HG03558 (cell line): Measurements from ENCODE around the gene ALK.

Experiments
- ATAC-seq: cut with Tn5 transposase; IDR thresholded peaks from one replicate; pipeline ENCODE4 v1.9.1; 2021; ENCODE audit warnings: moderate number of reproducible peaks; ENCODE audit not compliant: unreplicated experiment; ENCODE audit errors: extremely low read depth

ALK gene

DNA sequence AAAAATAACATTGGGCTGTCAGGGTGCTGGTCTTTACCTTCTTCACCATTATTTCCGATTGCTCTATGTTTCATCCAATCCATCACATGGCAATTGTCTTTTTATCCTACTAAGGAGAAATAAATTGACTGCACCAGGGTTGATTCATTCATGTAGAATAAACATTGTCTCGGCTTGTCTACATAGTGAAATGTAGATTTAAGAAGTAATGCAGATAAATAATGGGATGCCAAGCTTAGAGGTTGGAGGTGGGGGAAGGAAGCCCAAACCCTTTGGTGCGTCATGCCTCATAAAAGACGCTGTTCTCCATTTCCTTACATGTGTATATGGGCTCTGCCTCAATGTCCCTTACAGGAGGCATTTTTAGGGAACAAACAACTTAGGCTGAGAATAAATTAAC lies 117.8 kb downstream of the ALK start:
- ATAC-seq = no peak

DNA sequence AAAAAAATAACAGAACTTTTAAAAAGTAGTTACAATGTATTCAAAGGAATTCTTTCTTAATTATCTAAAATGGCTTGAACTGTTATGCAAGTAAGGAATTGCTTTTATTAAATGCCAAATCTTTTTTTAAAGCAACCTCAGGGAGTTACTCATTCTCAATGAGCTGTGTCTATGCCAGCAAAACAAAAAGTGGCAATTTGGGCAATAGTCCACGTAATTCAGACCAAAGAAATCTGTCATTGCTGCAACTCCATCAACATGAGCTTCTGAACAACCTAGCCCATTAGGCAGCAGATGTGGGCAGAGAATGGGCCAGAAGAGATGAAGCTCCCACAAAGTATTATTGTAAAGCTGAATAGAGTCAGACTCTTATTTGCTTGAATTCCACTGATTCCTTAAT lies 118.4 kb downstream of the ALK start:
- ATAC-seq = no peak

DNA sequence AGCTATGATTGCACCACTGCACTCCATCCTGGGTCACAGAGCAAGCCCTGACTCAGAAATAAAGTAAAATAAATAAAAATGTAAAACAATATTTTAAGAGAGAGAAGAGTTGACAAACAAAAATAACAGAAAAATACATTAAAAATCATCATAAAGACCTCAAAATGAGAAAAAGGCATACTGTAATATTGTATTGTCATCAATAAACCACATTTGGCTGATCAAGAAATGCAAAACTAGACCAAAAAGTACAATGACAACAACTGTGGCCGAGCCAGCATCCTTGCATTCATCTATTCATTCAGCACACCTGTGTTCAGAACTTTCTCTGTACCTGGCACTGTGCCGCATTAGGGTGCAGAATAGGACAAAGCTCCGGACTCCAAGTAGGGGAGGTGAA lies 121.8 kb downstream of the ALK start:
- ATAC-seq = no peak

DNA sequence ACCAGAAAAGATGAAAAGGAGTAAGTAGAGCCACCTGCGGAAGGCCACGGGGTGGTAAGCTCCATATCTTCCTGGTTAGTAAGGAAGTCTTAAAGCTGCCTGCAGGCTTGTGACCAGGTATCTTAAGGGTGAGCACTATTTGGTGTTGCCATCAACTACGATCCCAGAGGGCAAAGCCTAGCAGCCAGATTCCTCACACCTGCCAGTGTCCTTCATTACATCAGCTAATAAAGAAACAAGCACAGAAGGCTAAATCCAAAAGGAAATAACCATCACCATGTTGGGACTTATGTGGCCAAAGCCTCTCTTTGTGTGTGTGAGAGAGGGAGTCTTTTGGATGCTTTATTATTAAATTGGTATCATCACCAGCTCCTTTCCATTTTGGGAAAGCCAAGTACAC lies 123.5 kb downstream of the ALK start:
- ATAC-seq = no peak

DNA sequence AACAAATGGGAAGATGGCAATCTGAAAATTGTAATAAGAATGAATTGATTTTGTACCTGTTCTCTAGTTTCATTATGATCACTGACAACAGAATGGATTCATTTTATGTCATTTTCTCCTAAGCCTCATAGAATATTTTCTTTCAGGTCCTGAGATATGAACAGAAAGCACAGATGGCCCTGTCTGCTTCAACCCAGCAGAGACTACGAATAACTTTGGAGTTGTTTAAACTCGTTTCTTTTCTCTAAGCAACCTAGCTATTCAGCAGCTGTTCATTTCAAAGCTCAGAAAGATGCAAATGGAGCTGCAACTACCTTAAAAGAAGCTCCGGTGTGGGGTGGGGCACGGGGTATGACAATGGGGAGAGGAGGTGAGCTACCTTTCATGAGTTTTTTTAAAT lies 124.9 kb downstream of the ALK start:
- ATAC-seq = no peak

DNA sequence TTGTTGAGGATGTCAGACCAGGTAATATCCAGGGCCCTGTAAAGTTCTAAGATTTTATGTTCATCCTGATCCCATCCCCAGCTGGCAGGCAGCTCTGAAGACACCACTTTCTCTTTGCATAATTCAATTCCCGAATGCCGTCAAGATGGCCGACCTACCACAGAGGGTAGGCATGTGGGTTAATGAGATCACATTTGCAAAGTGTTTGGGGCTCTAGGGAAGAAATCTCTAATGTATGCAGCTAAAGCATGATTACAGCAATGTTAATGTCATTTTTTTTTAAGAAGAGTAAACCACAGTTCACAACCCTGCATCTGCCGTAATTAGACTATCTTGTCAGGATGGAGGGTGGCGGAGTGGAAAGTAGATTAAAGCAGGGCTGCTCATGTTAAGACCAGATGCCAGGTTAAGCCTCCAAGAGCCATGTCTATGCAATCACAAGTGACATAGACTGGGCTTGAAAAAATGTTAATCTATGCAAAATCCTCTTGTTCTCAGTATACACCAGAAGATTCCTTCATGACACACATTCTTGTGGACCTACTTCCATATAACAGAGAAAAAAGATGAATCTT lies 131.4 kb downstream of the ALK start:
- no peak for ATAC-seq

DNA sequence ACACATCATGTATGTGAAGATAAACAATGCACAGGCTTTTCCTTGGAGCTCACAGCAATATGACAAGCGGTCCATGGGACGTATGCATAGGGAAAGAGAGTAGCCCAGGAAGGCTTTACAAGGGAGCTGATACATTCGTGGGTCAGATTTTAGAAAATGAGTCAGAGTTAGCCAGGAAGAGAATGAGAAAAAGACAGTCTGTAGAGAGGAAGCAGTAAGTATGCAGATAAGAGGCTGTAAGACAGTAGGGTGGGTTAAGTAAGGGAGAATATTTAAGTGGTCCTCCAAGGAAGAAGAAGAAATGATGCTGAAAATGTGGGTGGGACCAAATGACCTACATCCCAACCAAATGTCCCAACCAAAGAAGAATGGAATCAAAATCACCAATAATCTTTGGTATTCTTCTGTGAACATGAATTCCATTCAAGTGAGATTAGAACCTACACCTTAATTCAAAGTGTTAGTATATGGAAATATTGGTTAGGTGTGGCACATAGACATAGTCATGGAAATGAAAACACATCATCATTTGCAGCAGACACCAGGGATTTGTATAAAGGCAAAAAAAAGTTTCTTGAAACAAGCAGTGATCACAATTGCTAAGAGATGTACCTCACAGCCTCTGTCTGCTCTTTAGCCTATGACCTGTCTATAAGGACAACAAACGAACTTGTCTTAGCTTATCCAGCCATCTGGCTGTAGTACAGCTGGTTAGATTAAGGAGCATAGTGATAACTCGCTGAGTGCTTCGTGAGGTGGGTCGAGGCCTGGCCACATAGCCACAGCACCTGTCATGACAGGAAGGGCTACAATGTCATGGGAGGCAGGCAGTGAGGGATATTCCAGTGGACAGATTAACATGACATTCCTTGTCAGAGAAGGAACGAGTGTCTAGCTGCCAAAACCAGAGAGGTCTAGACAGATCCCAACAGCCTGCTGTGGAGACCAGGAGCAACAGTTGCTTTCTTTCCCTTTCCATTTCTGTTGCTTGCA lies 133.6 kb downstream of the ALK start:
- no peak for ATAC-seq

DNA sequence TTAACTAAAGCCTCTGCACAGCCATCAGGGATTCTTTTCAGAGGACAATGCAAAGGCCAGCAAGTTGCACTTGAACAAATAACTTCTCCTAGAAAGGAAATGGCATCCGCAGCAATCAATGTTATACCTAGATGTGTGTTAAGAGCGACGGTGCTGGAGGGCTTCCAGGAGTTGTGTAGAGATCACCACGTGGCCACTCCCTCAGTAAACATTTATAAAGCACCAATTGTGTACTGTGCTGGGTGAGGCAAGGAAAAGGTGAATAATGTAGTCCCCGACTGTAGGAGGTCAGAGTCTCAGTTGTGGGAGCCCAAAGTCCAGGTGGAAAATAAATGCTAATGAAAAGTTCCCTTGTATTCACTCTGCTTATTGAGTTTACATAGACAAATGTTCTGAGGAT lies 135.0 kb downstream of the ALK start:
- no peak for ATAC-seq

GRCh38 chr2:29783666-29784065 lies 137.7 kb downstream of the ALK start:
- no peak for ATAC-seq

DNA sequence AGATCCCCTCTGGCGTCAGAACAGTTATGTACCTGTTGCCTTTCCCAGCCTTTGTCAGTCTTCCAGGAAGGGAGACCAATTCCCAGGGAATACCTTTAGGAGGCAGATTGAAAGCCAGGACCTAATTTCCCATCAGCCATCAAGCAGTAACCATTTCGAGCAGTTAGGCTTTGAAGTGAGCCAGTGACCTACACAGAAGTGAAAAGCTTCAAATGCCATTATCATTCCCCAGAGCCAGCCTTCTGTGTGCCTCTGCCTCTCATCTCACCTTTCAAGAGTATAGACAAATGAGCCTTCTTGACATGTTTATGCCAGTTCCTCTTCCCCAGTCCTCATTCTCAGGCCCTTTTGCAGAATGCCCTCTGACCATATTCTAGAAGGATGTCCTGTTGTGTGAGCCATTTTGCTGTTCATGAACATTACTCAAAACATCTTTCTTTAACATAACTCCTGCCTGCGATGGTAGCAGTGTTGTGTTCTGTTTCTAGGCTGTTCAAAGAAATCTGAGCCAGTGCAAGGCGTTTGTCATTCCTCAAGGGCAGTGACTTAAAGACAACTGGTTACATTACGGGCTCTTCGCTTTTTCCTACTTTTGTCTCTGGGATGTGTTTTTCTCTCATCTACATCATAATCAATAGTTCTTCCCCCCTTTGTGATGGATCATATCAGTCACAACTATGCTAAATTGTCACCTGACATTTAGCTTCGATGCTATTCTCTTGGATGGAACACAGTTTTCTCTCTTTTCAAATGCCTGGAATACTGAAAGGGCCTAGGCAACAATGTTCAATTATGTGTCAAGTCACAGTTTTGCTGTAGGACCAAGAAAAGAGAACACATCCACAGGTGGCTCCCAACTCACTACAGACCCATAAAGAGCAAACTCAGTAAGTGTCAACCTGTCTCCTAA lies 138.6 kb downstream of the ALK start:
- ATAC-seq = no peak

GRCh38 chr2:29782087-29782486 lies 139.3 kb downstream of the ALK start:
- no peak for ATAC-seq

DNA sequence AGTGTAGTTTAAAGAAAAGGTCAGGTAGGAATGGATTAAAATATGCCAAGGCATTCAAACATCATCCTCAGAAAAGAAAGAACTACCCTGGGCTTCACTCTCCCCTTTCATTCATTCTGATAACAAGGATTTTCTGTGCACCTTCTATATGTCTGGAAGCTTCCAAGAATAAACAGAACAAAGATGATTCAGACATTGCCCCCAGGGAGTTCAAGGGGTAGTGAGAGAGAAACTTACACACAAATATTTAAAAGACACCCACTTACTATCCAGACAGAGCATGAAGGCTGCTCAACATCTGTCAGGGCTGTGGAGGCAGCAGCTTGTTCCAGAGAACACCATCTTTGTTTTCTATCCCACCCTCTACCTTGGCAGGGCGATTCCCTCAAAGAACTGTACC lies 140.5 kb downstream of the ALK start:
- no peak for ATAC-seq

GRCh38 chr2:29777161-29777560 lies 144.2 kb downstream of the ALK start:
- ATAC-seq = no peak

- no peak for ATAC-seq
Observed at GRCh38 chr2:29776406-29776805, 145.0 kb downstream of the ALK start.

DNA sequence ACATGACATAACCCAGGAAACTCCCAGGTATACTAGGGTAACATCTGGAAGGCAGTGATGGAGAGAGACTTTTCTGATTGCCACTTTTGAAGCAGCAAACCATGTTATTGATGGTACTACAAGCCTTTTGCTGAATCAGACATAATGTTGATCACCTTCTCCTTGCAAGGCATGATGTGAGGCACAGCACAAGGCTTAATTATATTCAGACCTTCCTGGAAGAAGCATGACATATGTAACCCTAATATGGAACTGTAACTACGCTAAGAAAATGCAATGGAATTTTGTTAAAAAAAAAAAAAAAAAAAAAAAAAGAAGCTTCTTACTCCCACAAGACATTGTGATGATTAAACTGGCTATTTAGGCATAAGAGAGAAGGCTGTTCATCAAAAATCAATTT lies 145.4 kb downstream of the ALK start:
- no peak for ATAC-seq

GRCh38 chr2:29774624-29775023 lies 146.8 kb downstream of the ALK start:
- ATAC-seq = no peak

- no peak for ATAC-seq
Observed at GRCh38 chr2:29770846-29771245, 150.5 kb downstream of the ALK start.

- ATAC-seq = no peak
Observed at GRCh38 chr2:29769847-29770246, 151.5 kb downstream of the ALK start.

DNA sequence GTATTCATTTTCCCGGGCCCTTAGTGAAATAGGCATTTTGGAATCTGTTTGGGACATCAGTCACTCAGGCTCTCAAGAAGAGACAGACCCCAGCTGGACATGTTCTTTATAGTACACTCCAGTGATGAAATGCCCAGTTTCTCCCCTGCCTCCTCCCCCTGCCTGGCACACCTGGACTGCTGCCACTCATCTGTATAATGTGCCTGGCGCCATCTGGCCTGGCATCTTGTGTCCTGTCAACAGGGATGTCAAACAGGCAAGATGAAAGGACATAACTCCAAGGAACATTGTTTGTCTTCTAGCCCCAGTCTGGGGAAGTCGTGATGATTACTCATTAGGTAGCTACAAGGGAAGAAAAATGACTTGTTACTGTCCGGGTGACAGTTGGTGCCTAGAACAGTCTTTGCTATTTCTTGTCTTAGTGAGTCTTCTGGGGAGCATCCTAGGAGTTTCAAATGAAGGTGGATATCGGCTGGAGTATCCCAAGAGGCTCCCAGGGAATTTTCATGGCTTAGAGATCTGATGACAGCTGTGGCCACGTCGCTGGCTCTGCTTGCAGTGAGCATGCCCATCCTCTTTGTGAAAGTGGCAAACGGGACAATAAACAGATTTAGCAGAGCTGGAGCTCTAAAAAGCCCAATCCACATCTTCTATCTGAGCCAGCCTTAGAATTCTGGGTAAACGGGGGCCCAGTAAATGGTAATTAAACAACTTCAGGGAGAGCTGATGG lies 153.6 kb downstream of the ALK start:
- no peak for ATAC-seq

DNA sequence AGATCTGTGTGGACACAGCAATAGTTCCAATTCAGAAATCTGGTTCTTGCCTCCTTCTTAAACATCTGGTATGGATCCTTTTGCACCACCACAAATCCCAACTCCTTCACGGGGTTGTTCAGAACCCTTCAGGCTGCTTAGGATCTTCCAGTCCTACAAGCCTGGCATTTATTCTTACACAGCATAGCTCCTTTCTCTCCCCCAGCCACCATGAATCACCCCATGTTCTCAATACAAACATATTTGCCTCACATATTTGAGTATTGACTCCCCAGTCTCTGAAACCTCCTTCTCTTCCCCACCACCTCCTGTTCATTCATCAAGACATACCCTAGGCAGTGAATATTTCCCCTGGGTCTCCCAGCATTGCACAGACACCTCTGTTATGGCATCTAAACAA lies 155.2 kb downstream of the ALK start:
- no peak for ATAC-seq
